Stimulated activated CD4-positive, alpha-beta T cell treated with anti-CD3 and anti-CD28 coated beads, Interleukin-2, amount 100 ng/mL, for 4 hours (primary cell): ENCODE measurements around the gene RRBP1.
"Not testable (repeated sequence)": the region's sequence is repeated elsewhere in the genome, so short reads cannot be mapped to it uniquely, and the experiment has no call there.

ENCODE experiments used
- DNase-seq: peaks from one replicate; pipeline ENCODE4 v3.0.0-alpha.2; 2020; ENCODE audit warnings: low read depth

RRBP1 gene

GRCh38 chr20:17661121-17661744, 20.8 kb downstream of the RRBP1 start:
- DNase-seq, result no peak

GRCh38 chr20:17660667-17661066, 21.4 kb downstream of the RRBP1 start:
- no peak for DNase-seq

GRCh38 chr20:17659801-17660200, 22.2 kb downstream of the RRBP1 start:
- no peak for DNase-seq

DNA sequence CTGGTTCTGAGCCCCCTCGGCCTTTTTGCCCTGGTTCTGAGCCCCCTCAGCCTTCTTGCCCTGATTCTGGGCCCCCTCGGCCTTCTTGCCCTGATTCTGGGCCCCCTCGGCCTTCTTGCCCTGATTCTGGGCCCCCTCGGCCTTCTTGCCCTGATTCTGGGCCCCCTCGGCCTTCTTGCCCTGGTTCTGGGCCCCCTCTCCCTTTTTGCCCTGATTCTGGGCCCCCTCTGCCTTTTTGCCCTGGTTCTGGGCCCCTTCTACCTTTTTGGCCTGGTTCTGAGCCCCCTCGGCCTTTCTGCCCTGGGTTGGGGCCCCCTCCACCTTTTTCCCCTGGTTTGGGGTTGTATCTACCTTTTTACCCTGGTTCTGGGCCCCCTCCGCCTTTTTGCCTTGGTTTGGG, 22.7 kb downstream of the RRBP1 start:
- DNase-seq, result not testable (repeated sequence)

DNA sequence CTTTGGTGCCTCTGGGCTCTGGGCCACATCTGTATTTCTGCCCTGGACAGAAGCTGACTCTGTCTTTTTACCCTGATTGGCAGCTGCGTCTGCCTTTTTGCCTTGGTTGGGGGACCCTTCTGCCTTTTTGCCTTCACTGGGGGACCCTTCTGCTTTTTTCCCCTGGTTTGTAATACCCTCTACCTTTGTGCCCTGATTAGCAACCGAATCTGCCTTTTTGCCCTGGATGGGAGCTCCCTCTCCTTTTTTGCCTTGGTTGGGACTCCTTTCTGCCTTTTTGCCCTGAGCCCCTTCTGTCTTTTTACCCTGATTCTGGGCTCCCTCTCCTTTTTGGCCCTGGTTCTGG, 23.4 kb downstream of the RRBP1 start:
- DNase-seq, result no peak

GRCh38 chr20:17657898-17658647, 24.0 kb downstream of the RRBP1 start:
- no peak for DNase-seq

GRCh38 chr20:17657079-17657825, 24.8 kb downstream of the RRBP1 start:
- DNase-seq, result no peak

DNA sequence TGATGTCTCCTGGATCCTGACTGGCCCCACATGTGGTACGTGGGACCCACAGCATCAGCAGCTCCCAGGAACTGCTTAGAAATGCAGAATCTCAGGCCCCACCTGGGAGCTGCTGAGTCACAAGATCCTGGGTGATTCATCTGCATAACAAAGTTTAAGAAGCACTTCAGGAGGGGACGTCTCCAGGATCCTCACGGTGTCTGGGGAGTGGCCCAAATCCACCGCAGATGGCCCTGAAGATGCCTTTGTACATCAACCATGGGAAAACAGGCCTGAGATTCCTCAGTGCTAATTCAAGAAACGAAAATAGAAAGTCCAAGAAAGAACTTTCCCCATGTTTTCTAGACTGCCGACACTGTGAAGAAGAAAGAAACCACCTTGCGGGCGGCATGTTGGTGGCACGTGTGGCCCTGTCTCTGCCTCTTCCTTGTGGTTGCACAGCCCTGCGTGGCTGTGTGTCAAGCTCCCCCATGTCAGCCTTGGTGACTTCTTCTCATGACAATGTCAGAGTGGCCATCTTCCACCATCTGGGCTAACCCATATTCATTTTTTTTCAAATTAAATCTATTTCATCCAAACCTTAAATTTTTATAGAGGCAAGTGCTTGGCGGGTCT, 26.1 kb downstream of the RRBP1 start:
- DNase-seq, result no peak

DNA sequence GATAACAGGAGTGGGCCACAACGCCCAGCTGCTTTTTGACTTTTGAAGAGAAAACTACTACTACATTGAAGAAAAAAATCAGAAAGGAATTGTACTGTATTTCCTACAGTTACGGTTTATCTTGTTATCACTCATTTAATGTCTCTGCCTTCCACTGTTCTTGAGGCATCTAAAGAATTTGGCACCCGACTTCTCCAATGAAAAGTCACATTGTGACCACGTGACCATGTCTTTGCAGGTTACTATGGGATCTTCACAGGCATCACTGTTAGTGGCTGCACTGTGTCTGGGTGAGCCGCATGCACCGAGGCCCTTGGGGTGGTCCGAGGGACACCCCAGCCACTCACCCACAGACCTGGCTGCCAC, 26.8 kb downstream of the RRBP1 start:
- no peak for DNase-seq

DNA sequence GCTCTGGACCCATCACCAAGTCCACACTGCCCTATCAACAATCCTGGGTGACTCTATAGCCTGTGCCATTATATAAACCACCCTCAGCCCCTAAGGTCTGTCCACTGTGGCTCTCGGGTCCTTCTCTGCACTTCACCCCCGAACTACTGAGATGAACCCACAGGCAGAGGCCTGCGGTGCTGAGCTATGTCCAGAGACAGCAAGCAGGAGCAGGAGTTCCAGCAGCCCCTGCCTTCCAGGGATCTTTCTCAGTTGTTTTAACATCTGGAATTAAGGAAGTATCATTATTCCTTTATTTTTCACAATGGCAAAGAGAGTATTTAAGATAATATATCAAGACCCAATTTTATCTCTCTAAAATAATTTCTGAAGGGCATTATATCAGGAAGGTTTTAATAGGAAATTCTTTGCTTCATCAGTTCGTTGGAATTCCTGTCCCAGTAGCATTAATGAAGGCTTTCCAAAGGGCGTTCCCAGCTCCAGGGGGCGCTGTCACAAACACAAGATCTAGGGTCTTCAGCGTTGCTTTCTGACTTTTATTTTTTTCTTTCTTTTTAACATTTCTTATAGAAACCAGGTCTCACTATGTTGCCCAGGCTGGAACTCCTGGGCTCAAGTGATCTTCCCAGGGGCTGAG, 27.3 kb downstream of the RRBP1 start:
- DNase-seq, result no peak

- DNase-seq, result no peak
Observed at GRCh38 chr20:17653835-17654648, 28.0 kb downstream of the RRBP1 start.

DNA sequence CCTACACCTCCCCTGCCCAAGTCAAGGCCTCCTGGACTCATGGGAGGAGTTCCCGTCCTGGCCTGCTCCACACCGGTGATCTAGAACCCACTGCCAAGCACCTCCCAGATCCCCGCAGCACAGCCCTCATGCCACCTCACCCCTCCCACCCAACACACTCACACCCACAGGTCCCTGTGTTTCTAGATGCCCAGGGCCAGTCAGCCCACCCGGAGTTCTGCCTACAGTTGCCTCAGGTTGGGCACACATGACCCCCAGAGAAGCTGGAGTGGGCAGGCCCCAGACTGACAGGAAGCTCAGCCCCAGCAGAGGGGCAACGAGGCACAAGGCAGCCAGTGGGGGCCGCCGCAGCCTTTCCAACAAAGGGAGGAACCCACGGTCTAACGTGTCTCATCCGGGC, 29.6 kb downstream of the RRBP1 start:
- DNase-seq, result no peak

DNA sequence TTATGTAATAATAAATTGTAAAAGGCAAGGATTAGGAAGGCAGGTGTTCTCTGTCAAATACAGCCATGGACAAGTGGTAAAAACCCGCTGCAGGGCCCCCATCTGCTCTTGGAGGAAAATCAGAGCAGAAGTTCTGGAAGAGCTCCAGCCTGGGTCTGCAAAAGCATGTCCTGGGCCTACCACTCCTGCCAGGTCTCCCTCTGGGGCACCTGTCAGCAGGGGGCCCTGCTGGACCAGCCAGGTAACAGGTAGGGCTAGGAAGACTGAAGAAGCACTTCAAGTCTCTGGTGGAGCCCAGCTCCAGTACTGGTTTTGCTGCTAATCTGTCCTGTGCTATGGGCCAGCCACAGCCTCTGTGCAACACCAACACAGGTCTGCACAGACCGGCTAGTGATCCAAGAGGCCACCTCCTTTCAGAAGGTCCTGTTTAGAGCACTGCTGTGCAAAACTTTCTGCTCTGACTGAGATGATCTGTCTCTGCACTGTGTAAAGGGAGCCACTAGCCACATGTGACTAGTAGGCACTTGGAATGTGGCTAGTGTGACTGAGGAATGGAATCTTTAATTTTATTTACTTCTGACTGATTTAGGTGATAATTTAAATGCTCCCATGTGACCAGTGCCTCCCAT, 30.2 kb downstream of the RRBP1 start:
- DNase-seq, result no peak

- DNase-seq, result no peak
Observed at GRCh38 chr20:17651129-17651759, 30.8 kb downstream of the RRBP1 start.

DNA sequence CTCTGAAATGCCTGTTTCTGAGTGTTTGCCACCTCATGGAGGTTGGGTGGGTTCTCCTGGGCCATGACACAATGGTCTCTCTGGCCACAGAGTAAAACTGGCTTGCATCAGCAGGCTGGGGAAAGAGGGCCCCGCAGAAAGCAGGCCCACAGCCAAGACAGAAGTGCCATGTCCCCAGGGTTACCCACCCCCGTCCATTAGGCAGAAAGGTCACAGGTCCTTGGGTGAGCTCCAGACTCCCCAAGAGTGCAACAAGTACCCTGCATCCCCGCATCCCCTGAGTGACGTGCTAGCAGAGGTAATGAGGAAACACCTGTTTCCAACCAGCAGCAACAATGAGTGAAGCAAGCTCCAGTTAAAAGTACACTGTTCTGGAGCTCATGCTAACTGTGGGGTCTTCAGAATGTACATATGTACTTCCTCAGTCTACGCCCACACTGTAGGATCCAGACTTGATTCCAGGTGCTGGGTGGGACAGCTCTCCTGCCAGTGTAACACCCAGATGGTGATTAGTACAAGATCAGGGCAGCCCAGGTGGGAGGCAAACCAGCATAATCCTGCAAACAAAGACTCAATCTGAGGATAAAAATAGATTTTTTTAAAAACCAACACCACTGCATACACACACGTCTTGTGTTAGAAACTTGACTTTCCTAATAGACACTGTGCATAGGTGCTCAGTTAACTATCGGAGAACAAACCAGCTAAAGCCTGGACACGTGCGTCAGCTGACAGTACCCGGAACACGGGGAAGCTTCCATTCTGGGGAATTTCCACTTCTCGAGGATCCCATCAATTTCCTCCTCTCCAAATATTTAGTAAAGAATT, 31.5 kb downstream of the RRBP1 start:
- no peak for DNase-seq

DNA sequence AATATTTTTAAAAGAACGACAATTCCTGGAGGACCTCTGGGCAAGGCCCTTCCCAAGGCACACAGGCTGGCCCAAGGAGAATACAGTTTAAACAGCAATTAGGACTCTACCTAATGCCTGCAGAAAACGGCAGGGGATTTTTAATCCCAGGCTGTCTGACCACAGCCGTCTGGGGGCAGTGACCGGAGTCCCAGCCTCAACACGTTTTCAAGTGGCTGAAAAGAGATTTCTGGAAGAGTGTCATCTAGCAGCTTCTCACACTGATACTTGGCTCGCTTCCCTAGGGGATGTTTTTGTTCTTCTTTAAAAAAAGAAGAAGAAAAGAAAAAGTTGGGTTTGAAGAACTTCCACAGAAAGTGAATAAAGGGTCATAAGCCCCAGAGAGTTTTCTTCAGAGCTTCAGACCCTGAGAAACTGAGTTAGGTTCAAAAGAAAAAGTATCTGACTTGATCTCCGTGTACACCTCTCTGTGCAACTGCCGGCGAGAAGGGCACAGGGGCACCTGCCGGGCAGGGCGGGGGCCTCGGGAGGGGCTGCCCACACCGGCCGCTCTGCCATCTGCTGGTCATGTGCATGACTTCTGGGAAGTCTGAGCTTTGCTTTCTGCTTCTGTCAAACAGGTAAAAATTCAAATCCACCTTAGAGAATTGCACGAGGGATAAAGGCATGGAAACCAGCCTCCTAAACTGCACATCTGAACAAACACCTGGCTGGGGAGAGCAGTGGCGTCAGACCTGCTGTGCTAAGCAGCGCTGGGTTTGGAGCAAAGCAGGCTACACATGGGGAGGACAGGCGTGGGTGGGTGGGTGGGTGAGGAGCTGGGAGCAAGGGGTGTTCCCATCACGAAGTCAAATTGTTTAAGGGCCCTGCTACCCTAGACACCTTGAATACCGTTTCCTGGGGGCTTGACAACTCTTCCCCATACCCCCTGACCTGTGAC, 33.0 kb downstream of the RRBP1 start:
- DNase-seq, result no peak

DNA sequence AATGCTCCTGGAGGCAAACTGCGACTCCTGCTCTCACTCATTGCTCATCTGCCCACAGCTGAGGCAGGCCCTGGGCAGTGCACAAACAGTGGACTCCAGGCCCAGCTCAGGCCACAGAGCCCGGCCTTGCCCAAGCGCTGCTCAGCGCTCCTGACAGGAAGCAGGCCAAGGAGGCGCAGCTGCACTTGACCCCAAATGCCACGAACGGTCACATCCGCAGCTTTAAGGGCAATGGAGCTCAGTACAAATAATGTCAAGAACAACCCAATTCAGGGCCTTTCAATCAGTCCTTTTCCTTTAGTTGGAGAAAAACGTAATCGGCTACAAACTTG, 33.8 kb downstream of the RRBP1 start:
- DNase-seq, result no peak

DNA sequence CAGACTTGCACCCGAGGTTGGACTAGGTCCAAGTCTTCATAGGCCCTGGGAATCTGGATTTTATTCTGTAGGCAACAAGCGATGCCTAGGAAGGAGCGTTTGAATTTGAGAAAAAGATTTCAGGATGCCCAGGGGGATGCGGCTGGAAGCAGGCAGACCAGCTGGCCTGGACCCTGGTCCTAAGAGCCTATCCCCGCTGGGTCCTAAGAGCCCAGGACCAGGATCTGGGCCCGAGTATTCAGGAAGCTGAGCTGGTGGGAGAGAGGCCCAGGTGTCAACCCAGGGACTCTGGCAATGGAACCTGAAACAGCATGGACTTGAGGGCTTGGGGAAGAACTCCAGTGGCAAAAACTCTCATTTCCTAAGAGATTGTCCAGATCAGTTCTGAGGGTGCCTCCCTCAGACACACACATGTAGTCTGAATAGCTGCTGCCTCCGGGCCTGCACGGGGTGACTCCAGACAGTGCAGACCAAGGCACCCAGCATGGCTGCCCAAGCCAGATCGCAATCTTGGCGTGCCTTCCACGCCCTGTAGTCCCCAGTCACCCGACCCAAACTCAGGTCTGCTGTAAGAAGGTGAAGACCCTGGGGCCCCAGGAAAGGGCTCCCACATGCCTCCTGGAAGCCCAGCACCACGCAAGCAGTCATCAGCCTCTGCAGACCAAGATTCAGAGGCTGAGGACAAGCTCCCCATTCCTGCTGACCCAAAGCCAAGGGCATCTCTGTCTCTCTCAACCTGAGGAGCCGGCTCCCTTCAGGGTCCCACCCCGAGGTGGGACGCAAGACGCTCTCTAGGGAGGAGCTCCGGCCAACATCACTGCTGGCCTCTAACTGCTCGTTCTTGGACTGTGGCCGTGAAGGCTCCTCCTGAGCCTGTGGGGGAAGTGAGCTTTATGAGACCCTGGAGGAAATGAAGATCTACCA, 34.4 kb downstream of the RRBP1 start:
- no peak for DNase-seq
